Omental fat pad (tissue), 4 donors: ENCODE measurements around the gene GPC6. TPM values are rescaled to one million over a fixed set of nuclear protein-coding genes. Genes with fewer than 3 reads are reported as not detected.

Experiments
- ATAC-seq: fragments of 150-250 bp; one replicate; pipeline ENCODE4 v1.9.1; 2016; ENCODE audit warnings: mild to moderate bottlenecking, moderate library complexity; ENCODE audit not compliant: low FRiP score
- DNase-seq: peaks from one replicate; pipeline ENCODE4 v3.0.0-alpha.2; 2019; ENCODE audit warnings: low spot score
- total RNA-seq, 4 donors: library from RNA; depleted of rRNA; stranded (reverse); fragments of >200 nt; gene quantifications; one replicate each; pipeline ENCODE4 v1.1.0, GENCODE V29; 2016
- TF ChIP-seq, protein P1 (sequence below), 3 donors: fragments of 450-650 bp; IDR thresholded peaks; one replicate each; pipeline ENCODE4 v1.5.1; 2016 to 2017; ENCODE audit warnings: antibody characterized with exemption in 3 of 3, mild to moderate bottlenecking in 3 of 3, moderate library complexity in 2 of 3

Gene GPC6
- total RNA-seq, 4 donors from 2014 or later, result 9.2 to 24.4 (median 16.4) TPM

DNA sequence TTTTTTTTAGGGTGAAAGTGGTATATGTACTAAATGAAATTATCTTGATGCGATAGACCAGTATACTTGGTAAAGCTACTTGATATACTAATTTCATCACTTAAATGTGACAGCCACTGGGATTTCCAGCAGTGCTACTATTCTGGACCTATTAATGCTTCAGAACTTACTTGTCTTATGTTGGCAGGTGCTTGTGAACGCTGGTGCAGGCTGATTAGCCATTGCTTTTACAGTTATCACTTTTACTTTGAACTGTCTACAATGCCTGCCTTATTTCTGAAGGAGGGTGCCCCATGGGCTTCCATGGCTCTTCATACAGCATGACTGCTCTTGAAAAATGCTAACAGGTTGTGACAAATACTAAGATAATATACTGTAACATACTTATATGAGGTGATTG is 294.7 kb downstream of the GPC6 start:
- DNase-seq, result no peak
- TF ChIP-seq, protein P1, sequence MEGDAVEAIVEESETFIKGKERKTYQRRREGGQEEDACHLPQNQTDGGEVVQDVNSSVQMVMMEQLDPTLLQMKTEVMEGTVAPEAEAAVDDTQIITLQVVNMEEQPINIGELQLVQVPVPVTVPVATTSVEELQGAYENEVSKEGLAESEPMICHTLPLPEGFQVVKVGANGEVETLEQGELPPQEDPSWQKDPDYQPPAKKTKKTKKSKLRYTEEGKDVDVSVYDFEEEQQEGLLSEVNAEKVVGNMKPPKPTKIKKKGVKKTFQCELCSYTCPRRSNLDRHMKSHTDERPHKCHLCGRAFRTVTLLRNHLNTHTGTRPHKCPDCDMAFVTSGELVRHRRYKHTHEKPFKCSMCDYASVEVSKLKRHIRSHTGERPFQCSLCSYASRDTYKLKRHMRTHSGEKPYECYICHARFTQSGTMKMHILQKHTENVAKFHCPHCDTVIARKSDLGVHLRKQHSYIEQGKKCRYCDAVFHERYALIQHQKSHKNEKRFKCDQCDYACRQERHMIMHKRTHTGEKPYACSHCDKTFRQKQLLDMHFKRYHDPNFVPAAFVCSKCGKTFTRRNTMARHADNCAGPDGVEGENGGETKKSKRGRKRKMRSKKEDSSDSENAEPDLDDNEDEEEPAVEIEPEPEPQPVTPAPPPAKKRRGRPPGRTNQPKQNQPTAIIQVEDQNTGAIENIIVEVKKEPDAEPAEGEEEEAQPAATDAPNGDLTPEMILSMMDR (IDR thresholded peaks at IDR 0.05), result no peak
- no peak for ATAC-seq

DNA sequence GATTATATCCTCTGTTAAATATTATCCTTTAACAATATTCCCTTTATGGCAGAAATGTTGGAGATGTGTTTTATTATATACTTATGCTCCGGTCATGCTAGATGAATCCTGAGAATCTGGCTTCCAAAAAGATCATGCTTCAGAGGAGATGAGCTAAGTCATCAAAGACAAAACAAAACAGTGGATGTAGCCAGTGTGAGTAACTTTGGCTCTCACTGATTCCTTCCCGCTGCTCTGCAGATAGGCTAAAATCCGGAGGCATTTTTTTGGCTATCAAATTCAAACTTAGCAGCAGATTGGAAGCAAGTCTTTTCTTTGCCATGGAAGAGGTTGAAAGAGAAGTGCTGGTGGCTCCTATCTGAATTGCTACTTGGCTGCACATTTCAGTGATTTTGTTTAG is 295.9 kb downstream of the GPC6 start:
- no peak for ATAC-seq
- TF ChIP-seq, protein P1 (IDR thresholded peaks at IDR 0.05), result no peak
- DNase-seq, result no peak

DNA sequence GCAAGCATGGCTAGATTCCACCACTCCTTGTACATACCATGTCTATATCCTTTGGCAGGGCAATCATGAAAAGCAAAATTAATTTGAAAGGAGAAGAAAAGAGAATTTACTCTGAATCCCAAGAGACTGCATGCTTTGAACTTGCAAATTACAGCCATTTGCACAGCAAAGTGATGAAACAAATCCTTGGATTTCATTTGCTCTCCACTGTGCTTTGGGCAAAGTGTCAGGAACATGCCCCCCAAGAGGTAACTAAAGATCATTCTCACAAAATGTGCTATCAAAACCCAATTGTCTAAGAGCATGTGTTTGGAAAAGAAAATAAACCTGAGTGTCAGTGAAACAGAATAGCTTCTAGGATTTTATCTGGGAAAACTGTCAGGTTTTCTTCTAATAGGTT is 298.5 kb downstream of the GPC6 start:
- ATAC-seq (no peak), DNase-seq (no peak)
- TF ChIP-seq, protein P1 (IDR thresholded peaks at IDR 0.05), result no peak

DNA sequence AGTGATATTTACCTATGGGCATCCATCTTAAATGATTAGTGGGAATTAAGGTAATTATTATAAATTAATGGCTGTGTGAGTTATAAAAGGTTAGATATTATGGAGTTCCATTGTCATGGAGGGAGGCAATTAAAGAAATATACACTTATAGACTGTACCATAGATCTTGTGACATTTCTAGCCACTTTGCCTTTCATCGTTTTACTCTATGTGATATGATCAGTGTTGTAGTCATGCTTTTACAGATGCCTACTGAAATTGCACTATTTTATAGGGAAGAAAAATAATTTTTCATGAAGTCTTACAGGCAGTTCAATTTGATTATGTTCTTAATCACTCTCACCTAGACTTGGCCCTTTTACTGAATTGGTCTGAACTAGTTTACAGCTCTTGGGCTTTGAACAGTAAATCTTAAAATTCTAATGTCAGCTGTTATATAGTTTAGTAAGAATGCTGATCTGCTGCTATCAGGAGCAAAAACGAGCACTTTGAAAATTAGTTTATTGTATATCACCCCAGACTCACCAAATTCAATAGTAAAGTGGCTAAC is 301.2 kb downstream of the GPC6 start:
- TF ChIP-seq, protein P1 (IDR thresholded peaks at IDR 0.05), result no peak
- ATAC-seq (no peak), DNase-seq (no peak)

DNA sequence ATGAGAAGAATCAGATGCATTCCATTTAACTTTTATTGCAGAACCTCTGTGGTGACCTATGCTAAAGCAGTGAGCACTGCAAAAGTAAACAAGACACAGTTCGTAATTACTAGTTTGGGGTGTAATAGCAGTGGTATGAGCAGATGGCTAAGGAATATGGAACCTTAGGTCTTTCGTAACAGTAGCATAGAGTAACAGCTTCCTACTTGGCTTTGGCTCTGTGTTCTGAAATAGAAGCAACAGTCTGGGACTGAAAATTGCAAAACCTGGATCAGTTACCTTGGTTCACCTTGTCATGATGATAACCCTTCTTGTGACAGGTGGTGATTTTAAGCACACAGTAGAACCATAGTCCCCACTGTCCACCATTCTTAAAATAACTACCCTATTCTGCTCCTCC is 303.4 kb downstream of the GPC6 start:
- TF ChIP-seq, protein P1 (IDR thresholded peaks at IDR 0.05), result no peak
- no peak for ATAC-seq
- DNase-seq, result no peak

DNA sequence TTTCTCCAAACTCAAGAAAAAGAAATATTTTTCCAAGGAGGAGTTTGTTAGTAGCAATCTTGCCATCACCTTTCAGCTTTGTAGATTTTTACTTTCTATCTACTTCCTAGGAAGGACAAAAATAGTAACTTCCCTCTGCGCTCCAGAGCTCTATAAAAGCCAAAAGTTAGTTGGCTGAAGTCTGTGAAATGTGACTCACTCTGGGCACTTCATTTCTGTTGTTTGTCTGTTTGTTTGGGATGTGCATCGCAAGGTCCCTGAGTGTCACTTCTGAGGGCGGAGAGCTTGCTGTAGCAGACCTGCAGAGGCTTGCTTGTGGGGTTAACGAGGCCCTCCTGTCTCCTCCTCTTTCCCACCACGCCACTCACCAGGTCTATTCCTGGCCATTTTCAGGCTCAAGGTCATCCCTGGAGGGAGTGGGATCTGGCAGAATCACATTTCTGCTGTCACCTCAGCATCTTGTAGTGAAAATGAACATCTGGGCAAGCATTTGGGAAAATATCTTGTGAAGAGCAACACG is 307.6 kb downstream of the GPC6 start:
- DNase-seq (no peak), ATAC-seq (no peak)
- TF ChIP-seq, protein P1 (IDR thresholded peaks at IDR 0.05), result no peak

DNA sequence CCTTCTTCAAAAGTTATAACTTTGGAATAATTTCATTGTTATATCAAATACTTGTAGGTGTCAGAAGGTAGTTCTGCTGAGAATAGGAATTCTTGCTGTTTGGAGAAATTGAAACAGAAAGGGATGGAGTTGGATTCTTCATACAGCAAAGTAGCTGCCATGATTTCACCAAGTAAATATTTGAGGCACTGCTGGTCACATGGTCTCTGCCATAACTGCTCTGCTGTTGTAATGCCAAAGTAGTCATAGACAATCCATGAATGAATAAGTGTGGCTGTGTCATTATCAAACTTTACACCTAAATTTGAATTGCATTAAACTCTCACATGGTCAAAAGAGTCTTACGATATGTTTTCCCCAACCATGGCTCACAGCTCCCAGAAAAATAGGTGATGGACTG is 308.6 kb downstream of the GPC6 start:
- ATAC-seq (no peak), DNase-seq (no peak)
- TF ChIP-seq, protein P1 (IDR thresholded peaks at IDR 0.05), result no peak
